Body of pancreas (tissue), 4 donors: ENCODE measurements around the gene CD58.
"Not testable (repeated sequence)": the region's sequence is repeated elsewhere in the genome, so short reads cannot be mapped to it uniquely, and the experiment has no call there.

Experiments used
- POLR2A ChIP-seq, 3 donors: fragments of 450-650 bp; IDR thresholded peaks; one replicate each; pipeline ENCODE4 v1.6.1; 2016; ENCODE audit warnings: antibody characterized with exemption in 3 of 3, mild to moderate bottlenecking in 2 of 3
- TF ChIP-seq, protein P1 (sequence below), 7 experiments: fragments of 450-650 bp in 4 of 7; fragments of 200-600 bp in 3 of 7; sonication (generic) in 3 of 7; IDR thresholded peaks; one replicate each; pipeline ENCODE4 v1.5.1; 2016 to 2019; ENCODE audit warnings: antibody characterized with exemption in 7 of 7

DNA sequence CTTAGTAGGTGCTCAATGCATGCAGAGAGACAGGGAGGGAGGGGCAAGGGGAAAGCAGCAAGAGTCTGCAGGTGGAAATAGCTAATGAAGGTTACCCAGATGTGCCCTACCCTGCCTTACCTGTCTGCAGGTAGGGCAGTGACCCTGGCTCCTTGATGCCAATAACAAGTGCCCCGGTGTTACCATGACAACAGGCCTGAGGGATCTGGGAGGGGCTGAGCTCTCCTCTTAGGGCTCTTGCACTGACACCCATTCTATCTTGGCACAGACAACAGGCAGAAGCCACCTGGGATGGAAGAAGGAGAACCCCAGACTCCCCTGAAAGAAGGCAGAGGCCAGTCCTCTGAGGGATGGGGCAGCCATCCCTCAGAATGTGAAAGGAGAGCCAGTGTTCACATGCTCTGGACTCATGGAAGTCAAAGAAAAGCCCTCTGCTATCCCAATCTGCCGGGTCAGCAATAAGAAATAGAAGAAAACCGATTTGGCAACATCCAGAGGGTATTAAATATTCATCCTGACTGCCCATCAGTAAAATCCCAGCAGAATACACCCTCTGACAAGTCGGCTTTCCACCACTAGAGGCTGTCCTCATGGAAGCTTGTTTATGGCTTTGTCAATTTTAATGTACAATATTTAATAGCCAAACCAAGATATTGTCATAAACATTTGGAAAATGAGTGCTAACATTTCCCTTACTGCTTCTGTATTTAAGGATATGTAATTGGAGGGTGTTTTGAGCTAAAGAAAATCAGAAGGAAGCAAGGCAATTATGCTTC lies 24.4 kb upstream of the CD58 start:
- TF ChIP-seq, protein P1, sequence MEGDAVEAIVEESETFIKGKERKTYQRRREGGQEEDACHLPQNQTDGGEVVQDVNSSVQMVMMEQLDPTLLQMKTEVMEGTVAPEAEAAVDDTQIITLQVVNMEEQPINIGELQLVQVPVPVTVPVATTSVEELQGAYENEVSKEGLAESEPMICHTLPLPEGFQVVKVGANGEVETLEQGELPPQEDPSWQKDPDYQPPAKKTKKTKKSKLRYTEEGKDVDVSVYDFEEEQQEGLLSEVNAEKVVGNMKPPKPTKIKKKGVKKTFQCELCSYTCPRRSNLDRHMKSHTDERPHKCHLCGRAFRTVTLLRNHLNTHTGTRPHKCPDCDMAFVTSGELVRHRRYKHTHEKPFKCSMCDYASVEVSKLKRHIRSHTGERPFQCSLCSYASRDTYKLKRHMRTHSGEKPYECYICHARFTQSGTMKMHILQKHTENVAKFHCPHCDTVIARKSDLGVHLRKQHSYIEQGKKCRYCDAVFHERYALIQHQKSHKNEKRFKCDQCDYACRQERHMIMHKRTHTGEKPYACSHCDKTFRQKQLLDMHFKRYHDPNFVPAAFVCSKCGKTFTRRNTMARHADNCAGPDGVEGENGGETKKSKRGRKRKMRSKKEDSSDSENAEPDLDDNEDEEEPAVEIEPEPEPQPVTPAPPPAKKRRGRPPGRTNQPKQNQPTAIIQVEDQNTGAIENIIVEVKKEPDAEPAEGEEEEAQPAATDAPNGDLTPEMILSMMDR (IDR thresholded peaks at IDR 0.05), result peak in 2 of 7 experiments; percentile 17 to 20
- not testable (repeated sequence) for TF ChIP-seq POLR2A (IDR thresholded peaks at IDR 0.05)
